ENCODE results near the gene PLCD3. TPM values are rescaled to one million over a fixed set of nuclear protein-coding genes. Genes with fewer than 3 reads are reported as not detected.
"Not testable (repeated sequence)": the region's sequence is repeated elsewhere in the genome, so short reads cannot be mapped to it uniquely, and the experiment has no call there.

PLCD3 gene
- polyA plus RNA-seq, 1 donor (not counting 4 experiments of a cell fraction or from before 2014, with no cell fraction given) = 53.3 TPM

DNA sequence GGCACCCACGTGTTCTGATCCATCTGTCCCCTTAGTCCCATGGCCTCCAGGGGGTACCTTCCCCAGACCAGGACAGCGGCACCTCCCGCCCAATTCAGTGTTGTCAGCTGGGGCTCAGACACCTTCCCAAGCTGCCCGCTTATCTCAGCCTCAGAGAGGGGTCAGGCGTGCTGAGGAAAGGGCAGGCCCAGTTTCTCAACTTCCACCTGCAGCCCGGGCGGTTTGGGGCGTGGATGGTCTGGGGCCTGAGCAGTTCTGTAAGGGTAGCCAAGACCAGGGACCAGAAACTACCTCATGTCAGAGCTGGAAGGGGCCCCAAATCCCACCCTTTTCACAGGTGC, 5.1 kb downstream of the PLCD3 start:
- peaks cover 0 to 4% of the 10 kb centered on the region in 2 experiments for H3K36me3 ChIP-seq (ENCODE audit: control insufficient read depth in 2 of 2, extremely low read depth in 1 of 2, insufficient read depth in 2 of 2, low read length in 2 of 2)
- dilution Hi-C loops (cut with MboI; ENCODE audit: extremely low pct_ligation_motif_present, low sequenced_read_pairs) = no loop called here
- peaks cover 72% of the 10 kb centered on the region for H3K79me2 ChIP-seq (ENCODE audit: control insufficient read depth, insufficient read depth, low read length)
- no peaks in the 10 kb centered on the region for H4K20me1 ChIP-seq (ENCODE audit: control insufficient read depth, extremely low read depth, insufficient read depth, low read length)
- TF ChIP-seq, protein P1, sequence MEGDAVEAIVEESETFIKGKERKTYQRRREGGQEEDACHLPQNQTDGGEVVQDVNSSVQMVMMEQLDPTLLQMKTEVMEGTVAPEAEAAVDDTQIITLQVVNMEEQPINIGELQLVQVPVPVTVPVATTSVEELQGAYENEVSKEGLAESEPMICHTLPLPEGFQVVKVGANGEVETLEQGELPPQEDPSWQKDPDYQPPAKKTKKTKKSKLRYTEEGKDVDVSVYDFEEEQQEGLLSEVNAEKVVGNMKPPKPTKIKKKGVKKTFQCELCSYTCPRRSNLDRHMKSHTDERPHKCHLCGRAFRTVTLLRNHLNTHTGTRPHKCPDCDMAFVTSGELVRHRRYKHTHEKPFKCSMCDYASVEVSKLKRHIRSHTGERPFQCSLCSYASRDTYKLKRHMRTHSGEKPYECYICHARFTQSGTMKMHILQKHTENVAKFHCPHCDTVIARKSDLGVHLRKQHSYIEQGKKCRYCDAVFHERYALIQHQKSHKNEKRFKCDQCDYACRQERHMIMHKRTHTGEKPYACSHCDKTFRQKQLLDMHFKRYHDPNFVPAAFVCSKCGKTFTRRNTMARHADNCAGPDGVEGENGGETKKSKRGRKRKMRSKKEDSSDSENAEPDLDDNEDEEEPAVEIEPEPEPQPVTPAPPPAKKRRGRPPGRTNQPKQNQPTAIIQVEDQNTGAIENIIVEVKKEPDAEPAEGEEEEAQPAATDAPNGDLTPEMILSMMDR (optimal IDR thresholded peaks at IDR 0.05 in 1 of 3, IDR thresholded peaks at IDR 0.05 in 1 of 3, conservative IDR thresholded peaks at IDR 0.05 in 1 of 3; ENCODE audit: extremely low read depth in 1 of 3, insufficient read depth in 2 of 3, low read length in 3 of 3) = no peak
- no peak for TF ChIP-seq EZH2 (IDR thresholded peaks at IDR 0.05; ENCODE audit: low read length)
- no peaks in the 10 kb centered on the region for H3K9me3 ChIP-seq (ENCODE audit: control insufficient read depth, low read depth, low read length)
- peak overlapping the region; percentile 70 for H3K27ac ChIP-seq (ENCODE audit: control insufficient read depth, insufficient read depth, low read length)
- H3K4me3 ChIP-seq (ENCODE audit: control insufficient read depth in 2 of 3, extremely low read depth in 1 of 3, insufficient read depth in 2 of 3, low read depth in 1 of 3, low read length in 3 of 3) = peak overlapping the region in 1 of 3 experiments; percentile 42
- no peak overlapping the region for H2AFZ ChIP-seq (ENCODE audit: control insufficient read depth, low read length)
- H3K4me2 ChIP-seq (ENCODE audit: control insufficient read depth, extremely low read depth, insufficient read depth, low read depth, low read length) = peak overlapping the region; percentile 70
- DNase-seq (ENCODE audit: low read depth, low spot score) (no peak), FAIRE-seq (no peak)
- H3K4me1 ChIP-seq (ENCODE audit: control insufficient read depth, extremely low read depth, insufficient read depth, low read length) = peaks cover 67% of the 10 kb centered on the region
- H3K9ac ChIP-seq (ENCODE audit: control insufficient read depth, extremely low read depth, insufficient read depth, low read length) = peak overlapping the region; percentile 55
- H3K27me3 ChIP-seq (ENCODE audit: control insufficient read depth, extremely low read depth, insufficient read depth, low read length) = no peaks in the 10 kb centered on the region
- H3K9me1 ChIP-seq (ENCODE audit: control insufficient read depth, extremely low read depth, insufficient read depth, low read length) = no peaks in the 10 kb centered on the region

DNA sequence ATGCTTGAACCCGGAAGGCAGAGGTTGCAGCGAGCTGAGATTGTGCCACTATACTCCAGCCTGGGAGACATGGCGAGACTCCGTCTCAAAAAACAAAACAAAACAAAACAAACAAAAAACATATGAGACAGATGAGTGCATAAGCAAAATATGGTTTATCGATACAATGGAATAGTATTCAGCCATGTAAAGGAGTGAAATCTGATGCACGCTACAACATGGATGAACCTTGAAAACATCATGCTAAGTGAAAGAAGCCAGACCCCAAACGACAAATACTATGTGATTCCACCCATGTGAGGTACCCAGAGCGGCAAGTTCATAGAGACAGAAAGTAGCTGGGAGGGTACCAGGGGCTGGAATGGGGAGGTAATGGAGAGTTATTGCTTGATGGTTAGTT, 6.8 kb downstream of the PLCD3 start:
- DNase-seq (ENCODE audit: low read depth, low spot score) (no peak), FAIRE-seq (no peak)
- TF ChIP-seq EZH2 (IDR thresholded peaks at IDR 0.05; ENCODE audit: low read length) = no peak
- TF ChIP-seq, protein P1 (optimal IDR thresholded peaks at IDR 0.05 in 1 of 3, IDR thresholded peaks at IDR 0.05 in 1 of 3, conservative IDR thresholded peaks at IDR 0.05 in 1 of 3; ENCODE audit: extremely low read depth in 1 of 3, insufficient read depth in 2 of 3, low read length in 3 of 3) = no peak
- Histone ChIP-seq H3K9ac (ENCODE audit: control insufficient read depth, extremely low read depth, insufficient read depth, low read length) (no peak overlapping the region), H3K79me2 (ENCODE audit: control insufficient read depth, insufficient read depth, low read length) (peaks cover 66% of the 10 kb centered on the region), H3K4me3 (ENCODE audit: control insufficient read depth in 2 of 3, extremely low read depth in 1 of 3, insufficient read depth in 2 of 3, low read depth in 1 of 3, low read length in 3 of 3) (no peak overlapping the region), H3K9me1 (ENCODE audit: control insufficient read depth, extremely low read depth, insufficient read depth, low read length) (no peaks in the 10 kb centered on the region), H3K4me1 (ENCODE audit: control insufficient read depth, extremely low read depth, insufficient read depth, low read length) (peaks cover 59% of the 10 kb centered on the region), H3K27ac (ENCODE audit: control insufficient read depth, insufficient read depth, low read length) (no peak overlapping the region), H4K20me1 (ENCODE audit: control insufficient read depth, extremely low read depth, insufficient read depth, low read length) (no peaks in the 10 kb centered on the region), H2AFZ (ENCODE audit: control insufficient read depth, low read length) (no peak overlapping the region), H3K4me2 (ENCODE audit: control insufficient read depth, extremely low read depth, insufficient read depth, low read depth, low read length) (no peak overlapping the region), H3K9me3 (ENCODE audit: control insufficient read depth, low read depth, low read length) (no peaks in the 10 kb centered on the region), H3K36me3 (ENCODE audit: control insufficient read depth in 2 of 2, extremely low read depth in 1 of 2, insufficient read depth in 2 of 2, low read length in 2 of 2) (peaks cover 0 to 4% of the 10 kb centered on the region in 2 experiments), H3K27me3 (ENCODE audit: control insufficient read depth, extremely low read depth, insufficient read depth, low read length) (no peaks in the 10 kb centered on the region)
- dilution Hi-C loops (cut with MboI; ENCODE audit: extremely low pct_ligation_motif_present, low sequenced_read_pairs) = no loop called here

DNA sequence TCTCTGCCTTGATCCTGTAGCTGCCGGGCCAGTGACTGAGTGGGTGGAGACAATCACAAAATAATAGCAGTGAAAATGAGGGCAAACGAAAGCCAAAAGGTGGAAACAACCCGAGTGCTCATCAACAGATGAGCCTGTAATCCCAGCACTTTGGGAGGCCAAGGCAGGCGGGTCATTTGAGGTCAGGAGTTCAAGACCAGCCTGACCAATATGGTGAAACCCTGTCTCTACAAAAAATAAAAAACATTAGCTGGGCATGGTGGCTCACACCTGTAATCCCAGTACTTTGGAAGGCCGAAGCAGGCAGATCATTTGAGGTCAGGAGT, 7.6 kb downstream of the PLCD3 start:
- H3K9me3 ChIP-seq (ENCODE audit: control insufficient read depth, low read depth, low read length); H3K4me3 ChIP-seq (ENCODE audit: control insufficient read depth in 2 of 3, extremely low read depth in 1 of 3, insufficient read depth in 2 of 3, low read depth in 1 of 3, low read length in 3 of 3); dilution Hi-C loops (cut with MboI; ENCODE audit: extremely low pct_ligation_motif_present, low sequenced_read_pairs); H4K20me1 ChIP-seq (ENCODE audit: control insufficient read depth, extremely low read depth, insufficient read depth, low read length); H3K27me3 ChIP-seq (ENCODE audit: control insufficient read depth, extremely low read depth, insufficient read depth, low read length); FAIRE-seq; H2AFZ ChIP-seq (ENCODE audit: control insufficient read depth, low read length); H3K36me3 ChIP-seq (ENCODE audit: control insufficient read depth in 2 of 2, extremely low read depth in 1 of 2, insufficient read depth in 2 of 2, low read length in 2 of 2); DNase-seq (ENCODE audit: low read depth, low spot score); H3K9me1 ChIP-seq (ENCODE audit: control insufficient read depth, extremely low read depth, insufficient read depth, low read length): not testable (repeated sequence)
- Histone ChIP-seq H3K27ac (ENCODE audit: control insufficient read depth, insufficient read depth, low read length) (peak overlapping the region; percentile 91), H3K9ac (ENCODE audit: control insufficient read depth, extremely low read depth, insufficient read depth, low read length) (peak overlapping the region; percentile 51), H3K79me2 (ENCODE audit: control insufficient read depth, insufficient read depth, low read length) (peaks cover 59% of the 10 kb centered on the region), H3K4me2 (ENCODE audit: control insufficient read depth, extremely low read depth, insufficient read depth, low read depth, low read length) (peak overlapping the region; percentile 60), H3K4me1 (ENCODE audit: control insufficient read depth, extremely low read depth, insufficient read depth, low read length) (peaks cover 51% of the 10 kb centered on the region)
